ENCODE measurements around the gene NOLC1.

Gene NOLC1

DNA sequence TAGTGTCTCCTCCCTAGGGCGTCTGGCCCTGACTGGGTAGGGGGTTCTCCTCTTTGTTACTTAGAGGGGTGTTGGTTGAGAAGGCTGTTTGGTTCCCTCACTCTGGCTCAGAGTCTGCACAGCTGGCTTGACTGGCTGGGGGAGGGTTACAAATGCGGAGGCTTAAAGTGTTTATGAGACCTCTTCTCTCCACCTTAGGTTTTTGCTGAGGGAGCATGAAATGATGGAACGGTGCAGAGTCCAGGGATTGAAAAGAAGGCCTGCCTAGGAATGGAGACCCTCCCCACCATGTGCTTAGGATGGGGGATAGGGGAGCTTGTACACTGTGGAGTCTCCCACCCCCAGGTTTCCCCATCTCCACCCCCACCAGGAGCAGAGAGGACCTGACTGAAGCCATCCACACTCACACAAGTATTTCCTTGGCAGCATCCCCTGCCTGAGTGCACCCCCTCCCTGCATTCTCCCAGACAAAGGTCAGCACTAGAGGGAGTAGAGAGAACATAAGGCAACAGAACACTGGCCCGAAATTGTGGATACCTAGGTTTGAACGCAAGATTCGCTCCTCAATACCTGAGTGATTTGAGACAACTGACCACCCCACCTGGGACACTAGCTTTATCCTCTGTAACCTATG, 30.3 kb upstream of the NOLC1 start:
- no peak for DNase-seq (ENCODE audit: low read depth)

DNA sequence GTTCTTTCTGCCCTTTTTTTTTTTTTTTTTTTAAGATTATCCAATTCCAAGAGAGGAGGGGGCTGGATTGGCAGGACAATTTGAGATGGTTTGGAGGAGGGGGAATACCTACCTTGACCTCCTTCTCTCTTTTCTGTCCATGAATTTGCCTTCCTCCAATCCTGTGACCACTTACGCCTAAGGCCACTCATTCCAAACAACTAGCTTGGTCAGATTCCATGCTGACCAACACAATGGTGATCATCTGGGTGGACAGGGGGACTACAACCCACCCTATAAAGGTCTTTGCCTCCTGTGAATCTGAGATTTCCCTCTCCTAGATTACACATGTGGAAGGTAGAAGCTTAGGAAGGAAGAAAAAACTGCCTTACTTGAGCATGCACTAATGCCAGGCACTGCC, 29.7 kb upstream of the NOLC1 start:
- no peak for DNase-seq (ENCODE audit: low read depth)

DNA sequence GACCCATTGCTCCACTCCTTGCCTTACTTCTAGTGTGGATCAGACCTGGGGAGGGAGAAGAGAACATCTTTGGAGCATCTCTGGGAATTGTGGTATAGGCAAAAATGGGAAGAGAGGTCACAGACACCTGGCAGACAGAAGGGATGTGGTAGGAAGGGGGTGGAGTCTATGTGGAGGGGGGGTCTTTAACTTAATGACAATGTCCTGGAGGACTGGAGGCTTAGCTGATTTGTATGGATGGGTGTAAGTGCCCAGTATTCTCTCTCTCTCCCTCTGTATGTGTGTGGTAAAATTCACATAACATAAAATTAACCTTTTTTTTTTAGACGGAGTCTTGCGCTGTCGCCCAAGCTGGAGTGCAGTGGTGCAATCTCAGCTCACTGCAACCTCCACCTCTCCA, 29.0 kb upstream of the NOLC1 start:
- no peak for DNase-seq (ENCODE audit: low read depth)

DNA sequence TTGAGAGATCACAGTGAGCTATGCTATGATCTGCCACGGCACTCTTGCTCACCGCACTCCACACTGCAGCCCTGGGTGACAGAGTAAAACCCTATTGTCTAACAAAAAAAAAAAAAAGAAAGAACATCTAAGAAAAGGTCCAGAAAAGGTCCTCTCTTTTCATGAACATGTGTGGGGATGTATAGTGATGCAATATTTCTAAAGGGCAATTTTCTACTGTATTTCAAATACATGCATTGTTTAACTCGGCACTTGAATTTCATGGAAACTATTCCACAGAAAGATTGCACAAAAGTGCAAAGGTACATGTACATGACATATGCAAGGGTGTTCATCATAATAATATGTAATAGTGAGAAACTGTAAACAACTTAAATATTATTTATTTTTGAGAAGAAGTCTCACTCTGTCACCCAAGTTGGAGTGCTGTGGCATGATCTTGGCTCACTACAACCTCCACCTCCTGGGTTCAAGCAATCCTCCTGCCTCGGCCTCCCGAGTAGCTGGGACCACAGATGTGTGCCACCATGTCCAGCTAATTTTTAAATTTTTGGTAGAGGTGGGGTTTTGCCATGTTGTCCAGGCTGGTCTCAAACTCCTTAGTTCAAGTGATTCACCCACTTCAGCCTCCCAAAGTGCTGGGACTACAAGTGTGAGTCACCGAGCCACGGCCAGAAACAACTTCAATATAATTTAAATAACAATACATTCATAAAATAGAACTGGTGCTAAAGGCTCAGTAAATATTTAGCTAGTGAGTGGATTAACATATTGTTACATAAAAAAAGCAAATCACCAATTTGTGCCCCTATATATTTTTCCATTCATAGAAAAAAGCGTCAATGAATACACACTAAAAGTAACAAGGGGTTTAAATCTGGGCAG, 20.7 kb upstream of the NOLC1 start:
- no peak for DNase-seq (ENCODE audit: low read depth)

DNA sequence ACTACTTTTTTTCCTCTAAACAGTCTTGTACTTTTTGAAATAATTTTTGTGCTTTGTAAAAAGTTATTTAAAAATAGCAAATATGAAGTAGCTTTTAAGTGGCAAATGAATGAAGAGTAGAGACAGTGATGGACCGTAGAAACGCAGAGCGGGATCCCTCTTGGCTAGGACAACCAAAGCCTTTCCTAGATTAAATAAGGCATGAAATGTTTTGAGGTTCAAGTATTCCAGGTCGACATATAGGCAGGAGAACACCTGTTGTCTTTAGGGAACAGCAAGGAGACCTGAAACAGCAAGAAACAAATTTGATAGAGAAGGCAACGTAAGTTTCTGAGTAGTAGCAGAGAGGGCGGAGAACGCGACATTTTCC, 20.0 kb upstream of the NOLC1 start:
- no peak for DNase-seq (ENCODE audit: low read depth)

DNA sequence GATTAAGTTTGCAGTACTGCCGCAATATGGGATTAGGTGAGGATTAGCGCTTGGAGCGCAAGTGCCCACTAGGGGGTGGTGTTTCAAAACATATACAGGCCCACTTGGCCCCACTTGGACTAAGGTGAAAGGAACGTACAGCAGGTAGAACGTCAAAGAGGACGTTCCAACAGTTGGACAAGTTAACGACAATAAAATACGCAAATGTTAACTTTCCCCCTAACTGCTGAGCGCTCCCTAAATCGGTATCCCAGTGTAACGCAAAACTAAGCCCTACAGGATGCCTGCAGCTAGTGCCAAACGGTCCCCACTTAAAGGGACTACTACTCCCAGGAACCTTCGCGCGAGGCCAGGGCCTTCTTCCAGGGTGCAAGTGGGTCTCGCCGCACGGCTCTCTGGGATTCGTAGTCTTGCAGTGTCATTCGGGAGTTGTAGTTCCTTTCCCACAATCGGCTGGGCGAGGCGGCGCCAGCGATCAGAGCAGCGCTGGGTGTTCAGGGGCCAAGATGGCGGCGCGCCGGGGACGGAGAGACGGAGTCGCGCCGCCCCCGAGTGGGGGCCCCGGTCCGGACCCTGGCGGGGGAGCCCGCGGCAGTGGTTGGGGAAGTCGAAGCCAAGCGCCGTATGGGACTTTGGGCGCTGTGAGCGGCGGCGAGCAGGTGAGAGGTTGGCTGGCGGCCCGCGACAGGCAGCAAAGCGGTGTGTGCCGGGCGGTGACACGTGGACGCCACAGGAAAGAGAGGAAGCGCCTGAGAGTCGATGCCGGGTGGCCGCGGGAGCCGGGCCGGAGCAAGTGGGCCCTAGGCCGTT, 19.4 kb upstream of the NOLC1 start, which contains the start of gene PPRC1:
Gene PPRC1 (plus strand): TSS at position 478 of the 810 bp plus-strand sequence. CDS start 29 bp downstream, at position 507.
- peak; percentile 94 for DNase-seq (ENCODE audit: low read depth)

DNA sequence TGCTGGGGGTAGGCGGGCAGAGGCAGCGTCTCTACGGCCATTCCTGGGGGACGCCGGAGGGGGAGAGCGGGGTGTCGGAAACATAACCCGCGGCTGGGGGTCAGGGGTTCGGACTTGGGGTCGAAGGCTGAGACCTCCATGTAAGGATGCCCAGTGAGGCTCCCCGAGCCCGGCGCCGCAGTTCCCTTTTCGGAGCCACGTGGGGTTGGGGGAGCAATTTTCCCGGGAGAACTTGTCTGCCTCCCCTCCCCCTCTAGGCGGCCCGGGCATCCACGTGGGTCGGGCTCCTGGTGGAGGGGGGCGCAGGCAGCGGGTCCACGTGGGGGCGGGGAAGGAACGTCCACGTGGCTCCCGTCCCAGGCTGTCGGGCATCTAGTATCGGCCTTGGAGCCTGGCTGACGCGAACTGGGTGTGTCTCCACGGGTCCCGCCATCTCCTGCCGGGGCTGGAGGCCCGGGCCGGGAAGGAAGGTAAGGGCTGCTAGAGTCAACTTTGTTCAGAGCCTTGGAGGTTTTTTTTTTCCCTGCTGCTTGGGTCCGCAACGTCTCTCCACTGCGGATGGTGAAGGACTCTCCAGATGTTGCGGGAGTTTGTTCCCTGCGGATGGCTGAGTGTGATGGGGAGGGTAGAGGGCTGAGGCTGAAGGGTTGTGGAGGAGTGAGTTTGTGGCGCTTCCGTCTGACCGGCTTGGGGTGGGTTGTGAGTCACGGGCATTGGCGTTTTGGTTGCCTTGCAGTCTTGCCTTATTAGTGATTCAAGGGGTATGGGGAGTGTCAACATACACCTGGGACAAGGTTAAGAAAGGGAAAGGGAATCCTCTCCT, 18.6 kb upstream of the NOLC1 start:
- DNase-seq (ENCODE audit: low read depth) = peak; percentile 55

DNA sequence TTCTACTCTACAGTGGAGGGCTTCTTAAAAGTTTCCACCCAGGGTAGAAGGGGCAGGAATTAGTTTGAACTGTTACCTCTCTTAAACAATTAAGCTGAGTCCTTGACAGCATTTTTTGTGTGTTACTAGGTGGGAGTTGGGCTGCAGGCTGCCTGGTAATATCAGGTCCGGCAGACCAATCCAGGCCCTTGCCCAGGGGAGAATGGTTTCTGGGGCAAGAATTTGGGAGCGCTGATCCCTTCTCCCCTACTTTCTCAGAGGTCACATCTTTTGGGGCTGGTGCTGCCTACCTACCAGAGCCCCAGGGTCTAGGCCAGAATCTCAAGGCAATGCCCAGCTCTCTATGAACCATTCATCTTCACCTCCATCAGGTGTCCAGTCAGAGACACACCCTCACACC, 17.8 kb upstream of the NOLC1 start:
- no peak for DNase-seq (ENCODE audit: low read depth)

DNA sequence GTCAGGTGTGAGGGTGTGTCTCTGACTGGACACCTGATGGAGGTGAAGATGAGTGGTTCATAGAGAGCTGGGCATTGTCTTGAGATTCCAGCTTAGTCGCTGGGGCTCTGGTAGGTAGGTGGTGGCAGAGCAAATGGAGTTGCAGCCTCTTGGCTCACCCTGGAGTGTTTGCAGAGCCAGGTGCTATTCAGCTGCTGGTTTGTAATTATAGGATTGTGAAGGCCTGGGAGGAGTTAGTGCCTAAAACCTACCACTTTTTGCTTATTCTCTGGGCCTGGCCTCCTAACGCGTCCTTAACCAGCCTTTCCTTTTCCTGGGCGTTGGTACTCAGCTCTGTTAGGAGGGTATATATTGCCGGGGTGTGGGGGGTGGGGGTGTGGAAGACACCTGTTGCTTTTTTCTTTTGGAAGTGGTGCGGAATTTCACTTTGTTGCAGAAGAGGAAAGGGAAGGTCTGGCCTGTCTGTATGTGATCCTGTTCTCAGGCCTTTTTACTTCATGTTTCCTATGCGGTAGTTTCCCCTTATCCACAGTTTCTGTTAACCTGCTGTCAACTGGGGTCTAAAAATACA, 16.1 kb upstream of the NOLC1 start:
- DNase-seq (ENCODE audit: low read depth) = no peak

DNA sequence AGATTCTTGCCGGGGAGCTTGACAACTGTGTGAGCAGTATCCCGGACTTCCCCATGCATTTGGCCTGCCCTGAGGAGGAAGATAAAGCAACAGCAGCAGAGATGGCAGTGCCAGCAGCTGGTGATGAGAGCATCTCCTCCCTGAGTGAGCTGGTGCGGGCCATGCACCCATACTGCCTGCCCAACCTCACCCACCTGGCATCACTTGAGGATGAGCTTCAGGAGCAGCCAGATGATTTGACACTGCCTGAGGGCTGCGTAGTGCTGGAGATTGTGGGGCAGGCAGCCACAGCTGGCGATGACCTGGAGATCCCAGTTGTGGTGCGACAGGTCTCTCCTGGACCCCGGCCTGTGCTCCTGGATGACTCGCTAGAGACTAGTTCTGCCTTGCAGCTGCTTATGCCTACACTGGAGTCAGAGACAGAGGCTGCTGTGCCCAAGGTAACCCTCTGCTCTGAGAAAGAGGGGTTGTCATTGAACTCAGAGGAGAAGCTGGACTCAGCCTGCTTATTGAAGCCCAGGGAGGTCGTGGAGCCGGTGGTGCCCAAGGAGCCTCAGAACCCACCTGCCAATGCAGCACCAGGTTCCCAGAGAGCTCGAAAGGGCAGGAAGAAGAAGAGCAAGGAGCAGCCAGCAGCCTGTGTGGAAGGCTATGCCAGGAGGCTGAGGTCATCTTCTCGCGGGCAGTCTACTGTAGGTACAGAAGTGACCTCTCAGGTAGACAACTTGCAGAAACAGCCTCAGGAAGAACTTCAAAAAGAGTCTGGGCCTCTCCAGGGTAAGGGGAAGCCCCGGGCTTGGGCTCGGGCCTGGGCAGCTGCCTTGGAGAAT, 12.7 kb upstream of the NOLC1 start:
- DNase-seq (ENCODE audit: low read depth) = no peak

DNA sequence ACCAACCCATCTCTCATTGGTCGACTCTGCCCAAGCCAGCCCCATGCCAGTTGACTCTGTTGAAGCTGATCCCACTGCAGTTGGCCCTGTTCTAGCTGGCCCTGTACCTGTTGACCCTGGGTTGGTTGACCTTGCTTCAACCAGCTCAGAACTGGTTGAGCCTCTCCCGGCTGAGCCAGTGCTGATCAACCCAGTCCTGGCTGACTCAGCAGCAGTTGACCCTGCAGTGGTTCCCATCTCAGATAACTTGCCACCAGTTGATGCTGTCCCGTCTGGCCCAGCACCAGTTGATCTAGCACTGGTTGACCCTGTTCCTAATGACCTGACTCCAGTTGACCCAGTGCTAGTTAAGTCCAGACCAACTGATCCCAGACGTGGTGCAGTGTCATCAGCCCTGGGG, 12.0 kb upstream of the NOLC1 start:
- no peak for DNase-seq (ENCODE audit: low read depth)

DNA sequence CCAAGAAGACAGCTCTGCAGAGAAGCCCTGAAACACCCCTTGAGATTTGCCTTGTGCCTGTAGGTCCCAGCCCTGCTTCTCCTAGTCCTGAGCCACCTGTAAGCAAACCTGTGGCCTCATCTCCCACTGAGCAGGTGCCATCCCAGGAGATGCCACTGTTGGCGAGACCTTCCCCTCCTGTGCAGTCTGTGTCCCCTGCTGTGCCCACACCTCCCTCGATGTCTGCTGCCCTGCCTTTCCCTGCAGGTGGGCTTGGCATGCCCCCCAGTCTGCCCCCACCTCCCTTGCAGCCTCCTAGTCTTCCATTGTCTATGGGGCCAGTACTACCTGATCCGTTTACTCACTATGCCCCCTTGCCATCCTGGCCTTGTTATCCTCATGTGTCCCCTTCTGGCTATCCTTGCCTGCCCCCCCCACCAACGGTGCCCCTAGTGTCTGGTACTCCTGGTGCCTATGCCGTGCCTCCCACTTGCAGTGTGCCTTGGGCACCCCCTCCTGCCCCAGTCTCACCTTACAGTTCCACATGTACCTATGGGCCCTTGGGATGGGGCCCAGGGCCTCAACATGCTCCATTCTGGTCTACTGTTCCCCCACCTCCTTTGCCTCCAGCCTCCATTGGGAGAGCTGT, 11.2 kb upstream of the NOLC1 start:
- no peak for DNase-seq (ENCODE audit: low read depth)

DNA sequence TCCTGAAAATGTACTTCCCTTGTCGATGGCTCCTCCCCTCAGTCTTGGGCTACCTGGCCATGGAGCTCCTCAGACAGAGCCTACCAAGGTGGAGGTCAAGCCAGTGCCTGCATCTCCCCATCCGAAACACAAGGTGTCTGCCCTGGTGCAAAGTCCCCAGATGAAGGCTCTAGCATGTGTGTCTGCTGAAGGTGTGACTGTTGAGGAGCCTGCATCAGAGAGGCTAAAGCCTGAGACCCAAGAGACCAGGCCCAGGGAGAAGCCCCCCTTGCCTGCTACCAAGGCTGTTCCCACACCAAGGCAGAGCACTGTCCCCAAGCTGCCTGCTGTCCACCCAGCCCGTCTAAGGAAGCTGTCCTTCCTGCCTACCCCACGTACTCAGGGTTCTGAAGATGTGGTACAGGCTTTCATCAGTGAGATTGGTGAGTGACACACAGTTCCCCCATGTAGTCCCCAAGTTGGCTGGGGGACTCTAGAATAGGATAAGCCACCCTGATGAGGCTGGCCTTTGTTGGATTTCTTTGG, 10.5 kb upstream of the NOLC1 start:
- DNase-seq (ENCODE audit: low read depth) = no peak

DNA sequence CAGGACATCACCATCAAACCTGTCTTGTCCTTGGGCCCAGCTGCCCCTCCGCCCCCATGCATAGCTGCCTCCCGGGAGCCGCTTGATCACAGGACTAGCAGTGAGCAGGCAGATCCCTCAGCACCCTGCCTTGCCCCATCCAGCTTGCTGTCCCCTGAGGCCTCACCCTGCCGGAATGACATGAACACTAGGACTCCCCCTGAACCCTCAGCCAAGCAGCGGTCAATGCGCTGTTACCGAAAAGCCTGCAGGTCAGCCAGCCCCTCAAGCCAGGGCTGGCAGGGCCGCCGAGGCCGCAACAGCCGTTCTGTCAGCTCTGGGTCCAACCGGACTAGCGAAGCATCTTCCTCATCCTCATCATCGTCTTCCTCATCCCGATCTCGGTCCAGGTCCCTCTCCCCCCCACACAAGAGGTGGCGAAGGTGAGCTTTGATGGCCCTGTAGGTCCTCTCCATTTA, 5.2 kb upstream of the NOLC1 start:
- DNase-seq (ENCODE audit: low read depth) = no peak

DNA sequence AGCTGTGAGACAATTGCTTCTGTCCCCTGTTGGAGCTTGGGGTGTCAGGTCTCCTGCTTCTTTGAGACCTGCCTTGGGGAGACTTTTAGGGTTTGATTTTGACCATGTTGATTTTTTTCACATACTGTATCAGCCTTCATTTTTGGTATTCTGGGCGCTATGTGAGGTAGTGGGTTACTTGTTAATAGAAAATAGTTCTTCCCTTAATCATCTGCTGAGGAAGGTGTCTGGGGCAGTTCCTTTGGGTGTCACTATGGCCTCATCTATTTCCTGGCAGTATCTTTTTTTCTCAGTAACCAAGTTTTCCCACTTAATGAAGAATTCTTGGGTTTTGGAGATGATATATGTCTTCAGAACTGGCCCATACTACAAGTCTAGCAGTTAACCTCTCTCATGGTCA, 4.6 kb upstream of the NOLC1 start:
- DNase-seq (ENCODE audit: low read depth) = no peak

DNA sequence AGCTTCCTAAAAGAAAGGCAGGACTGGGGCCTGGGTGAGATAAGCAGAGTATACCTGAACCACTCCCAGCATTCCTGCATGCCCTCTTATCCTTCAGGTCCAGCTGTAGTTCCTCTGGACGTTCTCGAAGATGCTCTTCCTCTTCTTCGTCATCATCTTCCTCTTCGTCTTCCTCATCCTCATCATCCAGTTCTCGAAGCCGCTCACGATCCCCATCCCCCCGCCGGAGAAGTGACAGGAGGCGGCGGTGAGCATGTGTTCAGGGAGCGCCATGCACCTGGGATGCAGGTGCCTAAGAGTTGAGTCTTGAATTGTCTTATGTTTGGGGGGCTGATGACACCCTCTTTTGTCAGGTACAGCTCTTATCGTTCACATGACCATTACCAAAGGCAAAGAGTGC, 3.9 kb upstream of the NOLC1 start:
- DNase-seq (ENCODE audit: low read depth) = no peak

DNA sequence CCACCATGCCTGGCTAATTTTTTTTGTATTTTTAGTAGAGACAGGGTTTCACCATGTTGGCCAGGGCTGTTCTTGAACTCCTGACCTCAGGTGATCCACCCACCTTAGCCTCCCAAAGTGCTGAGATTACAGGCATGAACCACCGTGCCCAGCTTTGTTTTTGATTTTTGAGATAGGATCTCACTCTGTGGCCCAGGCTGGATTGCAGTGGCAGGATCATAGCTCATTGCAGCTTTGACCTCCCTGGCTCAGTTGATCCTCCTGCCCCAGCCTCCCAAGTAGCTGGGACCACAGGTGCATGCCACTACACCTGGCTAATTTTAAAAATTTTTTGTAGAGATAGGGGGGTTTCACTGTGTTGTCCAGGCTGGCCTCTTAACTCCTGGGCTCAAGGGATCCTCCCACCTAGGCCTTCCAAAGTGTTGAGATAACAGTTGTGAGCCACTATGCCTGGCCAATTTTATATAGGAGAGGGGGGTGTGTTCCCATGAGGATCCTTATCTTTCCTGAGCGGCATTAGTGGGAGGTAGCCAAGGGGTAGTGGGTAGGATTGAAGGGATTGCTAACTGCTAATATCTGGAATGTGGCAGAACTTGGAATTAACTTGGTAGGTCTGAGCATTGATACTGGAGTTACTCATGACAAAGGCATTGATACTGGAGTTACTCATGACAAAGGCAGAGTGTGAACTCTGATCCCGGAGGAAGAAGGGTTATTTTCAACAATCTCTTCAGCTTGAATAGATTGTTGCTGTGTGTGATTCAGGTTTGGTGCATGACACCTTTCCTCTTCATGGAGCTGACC, 1.0 kb upstream of the NOLC1 start:
- no peak for DNase-seq (ENCODE audit: low read depth)

DNA sequence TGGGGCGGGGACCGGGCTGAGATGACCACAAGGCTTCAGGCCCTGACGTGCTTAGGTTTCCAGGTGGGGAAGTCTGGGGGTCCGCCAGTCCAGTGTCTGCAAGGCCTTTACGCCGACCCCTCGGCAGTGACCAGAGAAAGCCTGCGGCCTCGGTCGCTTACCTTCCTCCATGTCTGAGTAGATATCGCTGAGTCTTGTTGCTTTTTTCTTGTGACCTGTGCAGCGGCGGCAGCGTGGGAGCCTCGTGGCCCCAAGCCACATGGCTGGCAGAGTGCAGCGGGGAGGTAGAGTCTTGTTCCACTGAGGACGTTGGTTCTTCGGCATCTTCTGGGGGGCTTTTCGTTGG, 329 bp downstream of the NOLC1 start:
- DNase-seq (ENCODE audit: low read depth) = no peak

DNA sequence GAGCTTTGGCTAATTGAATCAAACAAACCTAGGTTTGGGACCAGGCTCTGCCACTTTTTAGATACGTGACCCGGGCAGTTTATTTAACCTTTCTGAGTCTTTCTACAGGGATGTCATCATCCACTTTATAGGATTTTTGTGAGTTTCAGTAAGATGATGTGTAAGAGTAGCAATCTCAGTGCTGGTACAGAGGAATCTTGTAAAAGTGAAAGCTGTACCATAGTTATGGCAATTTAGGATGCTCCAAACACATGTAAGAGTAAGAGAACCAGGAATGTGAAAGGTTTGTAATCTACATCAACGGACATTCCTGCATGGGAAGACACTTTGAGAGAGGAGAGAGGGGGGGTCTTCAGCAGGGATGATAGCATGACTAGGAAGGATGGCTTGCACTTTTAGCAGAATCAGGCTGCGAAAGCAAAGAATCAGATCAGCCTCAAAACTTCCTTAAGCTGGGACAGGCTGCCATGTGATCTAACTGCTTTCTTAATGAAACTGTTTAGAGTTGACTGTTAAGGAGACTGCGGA, 968 bp downstream of the NOLC1 start:
- DNase-seq (ENCODE audit: low read depth) = no peak

Data from stimulated activated CD8-positive, alpha-beta memory T cell treated with anti-CD3 and anti-CD28 coated beads, Interleukin-12 subunit alpha, Interleukin-12 subunit beta, amount 100 ng/mL, for 4 hours (primary cell).